Activated CD4-positive, alpha-beta T cell treated with anti-CD3 and anti-CD28 coated beads for 48 hours (primary cell): ENCODE data around the gene XRCC1.
"Not testable (repeated sequence)": the region's sequence is repeated elsewhere in the genome, so short reads cannot be mapped to it uniquely, and the experiment has no call there.

Experiments
- DNase-seq: peaks from one replicate; pipeline ENCODE4 v3.0.0-alpha.2; 2020

The XRCC1 gene

GRCh38 chr19:43574424-43575155 is 737 bp downstream of the XRCC1 start:
- no peak for DNase-seq

DNA sequence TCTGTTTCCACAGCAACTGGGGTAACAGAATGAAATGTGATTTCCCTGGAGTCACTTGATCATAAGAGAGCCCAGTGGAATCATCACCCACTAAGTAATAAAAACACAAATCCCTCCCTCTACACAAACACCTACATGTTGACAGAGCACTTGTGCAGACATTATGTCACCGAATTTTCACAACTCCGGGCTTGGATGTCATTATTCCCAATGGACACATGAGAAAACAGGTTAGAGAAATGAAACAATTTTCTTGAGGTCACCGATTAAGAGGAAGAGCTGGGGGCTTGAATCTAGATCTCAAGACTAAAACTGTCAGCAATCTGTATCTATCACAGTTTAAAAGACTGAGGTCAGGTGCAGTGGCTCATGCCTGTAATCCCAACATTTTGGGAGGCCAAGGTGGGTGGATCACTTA is 3.1 kb downstream of the XRCC1 start:
- DNase-seq, result no peak

- DNase-seq, result no peak
Observed at GRCh38 chr19:43570174-43570791, 5.0 kb downstream of the XRCC1 start.

- DNase-seq, result no peak
Observed at GRCh38 chr19:43569657-43570056, 5.7 kb downstream of the XRCC1 start.

DNA sequence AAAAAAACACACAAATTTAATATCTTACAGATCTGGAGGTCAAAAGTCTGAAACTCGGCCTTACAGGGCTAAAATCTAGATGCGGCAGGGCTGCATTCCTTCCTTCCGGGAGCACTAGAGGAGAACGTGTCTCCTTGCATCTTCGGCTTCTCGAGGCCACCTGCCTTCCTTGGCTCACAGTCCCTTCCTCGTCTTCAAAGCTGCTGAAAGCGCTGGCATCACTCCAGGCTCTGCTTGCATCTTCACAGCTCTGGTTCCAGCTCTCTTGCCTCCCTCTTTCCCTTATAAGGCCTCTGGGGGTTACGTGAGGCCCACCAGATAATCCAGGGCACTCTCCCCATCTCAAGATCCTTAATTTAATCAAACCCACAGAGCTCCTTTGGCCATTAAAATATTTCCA is 10.5 kb downstream of the XRCC1 start:
- DNase-seq, result no peak

GRCh38 chr19:43563816-43564457 is 11.4 kb downstream of the XRCC1 start:
- no peak for DNase-seq

DNA sequence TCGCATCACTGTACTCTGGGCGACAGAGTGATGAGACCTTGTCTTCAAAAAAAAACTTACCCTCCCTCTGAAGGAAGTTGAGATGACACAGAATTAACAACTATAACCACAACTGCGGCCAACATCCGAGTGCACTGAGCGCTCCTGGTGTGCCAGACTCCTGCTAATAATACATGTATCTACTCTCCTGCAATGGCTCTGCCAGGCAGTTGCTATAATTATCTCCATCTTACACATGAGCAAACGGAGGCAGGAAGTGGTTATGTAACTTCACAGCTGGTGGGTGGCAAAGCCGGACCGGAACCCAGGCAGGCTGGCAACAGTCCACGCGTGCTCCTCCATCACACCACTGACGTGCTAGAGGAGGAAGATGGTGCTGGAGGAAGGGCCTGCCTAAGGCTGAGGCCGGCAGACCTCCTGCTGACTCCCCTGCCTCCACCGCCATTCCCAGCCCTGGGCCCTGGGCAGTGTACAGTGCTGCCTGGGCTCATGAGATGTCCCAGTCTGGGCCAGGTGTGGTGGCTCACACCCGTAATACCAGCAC is 12.6 kb downstream of the XRCC1 start:
- peak; percentile 76 for DNase-seq

DNA sequence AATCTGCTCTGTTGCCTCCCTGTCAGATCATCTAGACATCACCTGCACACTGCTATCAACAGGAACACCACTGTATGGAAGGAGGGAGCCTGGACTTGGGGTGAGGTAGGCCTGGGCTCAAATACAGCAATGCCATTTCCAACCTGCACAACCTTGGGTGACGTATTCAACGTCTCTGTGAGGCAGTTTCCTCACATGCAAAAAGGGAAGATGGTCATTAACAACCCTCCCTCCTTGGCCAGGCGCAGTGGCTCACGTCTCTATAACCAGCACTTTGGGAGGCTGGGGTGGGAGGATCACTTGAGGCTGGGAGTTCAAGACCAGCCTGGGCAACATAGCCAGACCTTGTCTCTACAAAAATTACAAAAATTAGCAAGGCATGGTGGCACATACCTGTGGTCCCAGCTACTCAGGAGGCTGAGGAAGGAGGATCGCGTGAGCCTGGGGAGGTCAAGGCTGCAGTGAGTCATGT is 13.1 kb downstream of the XRCC1 start:
- DNase-seq, result no peak

- DNase-seq, result no peak
Observed at GRCh38 chr19:43561139-43561970, 14.0 kb downstream of the XRCC1 start.

DNA sequence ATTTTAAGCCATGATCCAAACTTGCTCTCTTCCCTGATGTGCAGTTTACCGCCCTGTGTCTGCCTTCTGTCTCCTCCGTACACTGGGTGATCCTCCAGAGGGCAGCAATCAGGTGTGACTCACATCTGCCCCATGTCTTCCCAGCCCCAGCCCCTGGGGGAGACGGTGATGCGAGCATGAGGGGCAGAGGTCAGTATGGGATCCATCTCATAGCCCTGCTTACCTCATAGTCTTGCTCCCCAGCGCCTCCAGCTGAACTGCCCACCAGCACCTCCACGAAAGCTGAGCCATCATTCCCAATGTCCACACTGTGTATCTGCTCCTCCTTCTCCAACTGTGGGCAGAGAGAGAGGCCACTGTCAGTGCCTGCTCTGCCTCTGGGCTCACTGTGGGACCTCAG is 14.6 kb downstream of the XRCC1 start:
- DNase-seq, result peak; percentile 19

DNA sequence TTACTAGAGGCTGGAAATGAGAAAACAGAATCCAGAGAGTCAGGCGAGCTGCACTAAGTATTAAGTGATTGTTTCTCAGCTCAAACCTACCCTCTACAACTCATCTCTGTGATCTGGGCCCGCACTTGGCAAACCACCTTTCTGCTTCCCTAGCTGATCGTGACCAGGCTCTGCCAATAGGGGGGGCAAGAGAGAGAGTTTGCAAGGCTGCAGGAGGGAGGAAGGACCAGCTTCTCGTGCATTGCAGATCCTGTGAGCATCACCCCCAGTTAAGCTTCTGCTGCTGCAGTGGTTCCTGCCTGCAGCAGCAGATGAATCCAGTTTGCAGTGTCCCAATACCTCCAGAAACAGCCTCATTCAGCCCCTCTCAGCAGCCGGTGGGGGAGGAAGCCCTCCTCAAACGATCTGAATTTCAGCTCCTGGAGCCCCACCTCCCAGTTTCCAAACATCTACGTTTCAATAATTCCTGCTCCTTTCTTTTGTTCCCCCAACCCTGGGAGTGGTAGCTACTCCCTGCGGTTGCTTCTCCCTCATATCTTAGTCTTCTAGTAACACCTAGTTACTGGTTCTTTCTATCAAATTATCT is 20.0 kb downstream of the XRCC1 start:
- peak; percentile 88 for DNase-seq

GRCh38 chr19:43554317-43554895 is 20.9 kb downstream of the XRCC1 start:
- DNase-seq, result no peak

DNA sequence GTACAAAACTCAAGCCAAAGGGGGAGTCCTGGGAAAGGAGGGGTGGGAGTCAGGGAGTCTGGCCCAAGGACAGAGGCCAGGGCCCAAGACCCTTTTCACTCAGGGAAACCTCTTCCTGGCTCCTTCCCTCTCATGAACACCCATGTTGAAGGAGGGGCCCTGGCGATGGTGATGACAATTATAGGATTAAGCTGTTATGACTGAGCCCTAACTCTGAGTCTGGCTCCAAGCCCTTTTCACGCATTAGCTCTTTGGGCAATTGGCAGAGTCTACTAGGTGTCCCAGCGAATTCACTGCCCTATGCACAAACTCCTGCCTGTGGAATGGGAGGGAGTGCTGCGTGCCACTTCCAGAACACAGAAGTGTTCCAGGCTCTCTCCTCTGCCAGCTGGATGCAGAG is 21.7 kb downstream of the XRCC1 start:
- no peak for DNase-seq

DNA sequence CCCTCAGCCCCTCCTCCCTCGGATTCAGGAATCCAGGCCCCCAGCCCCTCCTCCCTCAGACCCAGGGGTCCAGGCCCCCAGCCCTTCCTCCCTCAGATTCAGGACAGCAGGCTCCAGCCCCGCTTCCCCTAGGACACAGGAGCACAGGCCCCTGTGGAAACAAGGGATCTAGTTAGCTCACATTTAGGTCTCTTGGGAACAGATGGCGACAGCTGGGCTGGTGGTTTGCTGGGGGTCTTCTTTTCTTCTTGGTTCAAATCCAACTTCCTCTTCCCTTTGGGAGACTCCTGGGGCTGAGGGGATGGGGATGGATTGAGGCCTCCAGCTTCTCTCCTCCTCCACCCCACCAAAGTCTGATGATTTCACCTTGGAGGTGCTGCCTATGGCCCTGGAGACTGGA is 22.7 kb downstream of the XRCC1 start:
- no peak for DNase-seq

- DNase-seq, result no peak
Observed at GRCh38 chr19:43552198-43552450, 23.2 kb downstream of the XRCC1 start.

GRCh38 chr19:43551399-43552197 is 23.7 kb downstream of the XRCC1 start:
- DNase-seq, result no peak

DNA sequence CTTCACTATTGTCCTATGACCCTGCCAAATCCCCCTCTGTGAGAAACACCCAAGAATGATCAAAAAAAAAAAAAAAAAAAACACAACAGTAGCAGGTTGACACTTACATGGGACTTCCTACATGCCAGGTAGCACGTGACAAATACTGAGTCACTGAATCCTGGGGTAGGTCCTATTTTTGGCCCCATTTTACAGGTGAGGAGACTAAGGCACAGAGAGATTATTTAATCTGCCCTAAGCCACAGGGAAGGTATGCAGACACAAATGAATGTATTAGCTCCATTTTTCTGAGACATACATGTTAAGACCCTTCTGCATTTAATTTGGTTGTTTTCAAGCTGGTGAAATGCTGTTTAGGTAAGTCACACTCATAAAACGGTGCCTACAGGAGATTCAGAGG is 26.6 kb downstream of the XRCC1 start:
- no peak for DNase-seq

- DNase-seq, result not testable (repeated sequence)
Observed at GRCh38 chr19:43547926-43548325, 27.4 kb downstream of the XRCC1 start.

DNA sequence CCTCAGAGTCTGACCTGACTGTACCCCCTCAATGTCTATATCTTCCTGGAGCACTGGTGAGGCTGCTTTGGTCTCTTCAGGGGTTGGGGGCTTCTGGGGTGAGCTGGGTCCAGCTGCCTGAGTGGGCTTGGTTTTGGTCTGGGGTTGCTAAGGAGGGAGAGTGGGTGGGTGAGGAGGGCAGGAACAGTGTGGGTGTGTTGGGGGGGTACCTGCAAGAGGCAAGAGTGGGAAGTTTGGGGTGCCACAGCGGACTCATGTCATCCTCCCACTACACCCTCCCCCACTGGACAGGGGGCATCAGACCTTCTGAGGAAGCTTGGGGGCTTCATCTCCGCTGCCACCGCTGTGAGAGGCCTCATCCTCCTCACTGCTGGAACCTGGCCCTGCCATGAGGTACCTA is 28.7 kb downstream of the XRCC1 start:
- DNase-seq, result no peak

GRCh38 chr19:43545981-43546380 is 29.3 kb downstream of the XRCC1 start:
- no peak for DNase-seq

- DNase-seq, result no peak
Observed at GRCh38 chr19:43545276-43545675, 30.1 kb downstream of the XRCC1 start.

DNA sequence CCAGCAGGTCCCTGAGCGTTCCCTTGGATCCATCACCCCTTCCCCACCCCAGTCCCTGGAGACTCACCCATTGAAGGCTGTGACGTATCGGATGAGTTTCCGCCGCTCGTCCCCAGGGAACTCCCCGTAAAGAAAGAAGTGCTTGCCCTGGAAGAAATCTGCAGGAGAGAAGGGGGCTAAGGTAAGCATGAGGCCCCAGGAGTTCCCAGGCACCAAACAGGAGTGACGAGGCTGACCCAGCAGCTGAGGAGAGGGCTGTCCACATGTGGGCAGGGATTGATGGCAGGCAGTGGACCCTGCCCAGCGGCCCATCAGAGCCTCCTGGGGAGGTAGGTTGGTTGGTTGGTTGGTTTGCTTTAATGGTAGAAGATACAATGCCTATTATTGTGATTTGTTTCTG is 31.2 kb downstream of the XRCC1 start:
- DNase-seq, result no peak
